GM18526 (cell line): ENCODE measurements around the gene UBE3C.

Experiments used
- POLR2A ChIP-seq: IDR thresholded peaks from 3 replicates; pipeline ENCODE4 v1.6.1; 2011; ENCODE audit not compliant: insufficient read length; ENCODE audit errors: extremely low read depth

The UBE3C gene

DNA sequence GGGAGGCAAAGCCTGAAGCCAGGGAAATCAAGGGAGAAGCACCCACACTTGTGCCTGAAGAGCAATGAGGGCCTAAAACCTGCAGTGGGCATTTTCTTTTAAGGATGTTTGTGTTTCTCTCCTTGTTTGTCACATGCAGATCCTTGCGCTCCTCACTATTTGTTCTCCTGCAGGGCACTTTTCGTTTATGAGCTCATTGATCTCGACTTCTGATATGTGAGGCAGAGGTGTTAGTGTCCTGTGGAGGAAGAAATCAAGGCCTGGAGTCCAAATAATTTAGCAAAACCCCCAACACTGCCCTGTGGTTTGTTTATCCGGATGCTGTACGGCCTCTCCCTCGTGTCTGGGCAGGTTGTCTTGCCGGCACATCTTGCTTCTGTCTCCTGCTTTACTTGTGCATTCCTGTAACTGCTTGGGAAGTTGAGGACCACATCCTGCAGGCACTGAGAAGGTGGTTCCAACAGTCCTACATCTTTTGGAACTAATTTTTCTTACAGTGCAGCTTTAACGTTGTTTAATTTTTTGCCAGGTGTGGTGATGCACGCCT is 13.7 kb downstream of the UBE3C start:
- TF ChIP-seq POLR2A, result no peak

DNA sequence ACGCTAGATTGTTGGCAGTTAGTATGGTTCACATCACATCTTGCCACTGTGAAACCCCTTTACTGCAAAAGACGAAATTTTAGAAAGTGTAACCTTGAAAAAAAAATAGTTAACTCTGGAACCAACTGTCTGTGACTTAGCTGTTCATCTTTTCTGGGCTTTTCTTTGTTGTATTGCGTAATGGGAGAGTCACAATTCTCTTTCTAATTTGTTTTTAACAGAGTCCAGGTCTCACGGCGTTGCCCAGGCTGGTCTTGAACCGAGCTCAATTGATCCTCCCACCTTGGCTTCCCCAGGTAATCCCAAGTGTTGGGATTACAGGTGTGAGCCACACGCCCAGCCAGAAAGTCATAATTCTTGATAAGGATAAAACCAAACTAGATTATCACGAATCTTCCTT is 14.5 kb downstream of the UBE3C start:
- TF ChIP-seq POLR2A, result no peak

DNA sequence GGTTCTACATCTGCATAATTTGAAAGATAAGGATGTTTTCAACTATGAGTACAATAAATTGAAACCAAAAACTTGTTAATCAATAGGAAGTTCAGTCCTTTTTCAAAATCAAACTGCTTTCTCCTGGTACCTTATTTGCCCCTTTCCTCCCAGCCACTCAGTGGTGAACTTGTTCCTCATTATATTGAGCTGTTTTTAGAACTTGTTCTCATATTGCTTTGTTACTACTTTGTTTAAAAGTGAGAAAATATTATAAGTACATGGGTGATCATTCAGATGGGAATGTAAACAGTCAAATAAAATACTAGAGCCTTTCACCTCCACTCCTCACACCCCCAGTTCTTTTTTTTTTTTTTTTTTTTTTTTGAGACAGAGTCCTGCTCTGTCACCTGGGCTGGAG is 17.2 kb downstream of the UBE3C start:
- TF ChIP-seq POLR2A, result no peak

DNA sequence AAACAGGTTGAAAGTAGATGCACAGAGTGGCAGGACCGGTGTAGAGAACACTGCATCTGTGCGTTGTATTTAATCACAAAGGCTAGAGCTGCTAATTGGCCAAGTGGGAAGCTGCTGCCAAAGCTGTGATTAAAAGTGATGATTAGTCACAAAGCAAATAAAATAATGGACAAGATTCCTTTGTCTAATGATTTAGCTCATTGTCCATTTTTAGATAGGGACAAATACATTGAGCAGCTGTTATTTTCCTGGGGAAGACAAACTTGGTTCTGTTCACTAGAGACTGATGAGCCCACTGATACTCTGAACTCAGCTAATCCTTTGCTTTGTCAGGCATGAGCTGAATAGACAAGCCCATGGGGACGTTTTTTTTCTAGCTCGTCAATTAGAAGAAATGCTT is 19.7 kb downstream of the UBE3C start:
- no peak for TF ChIP-seq POLR2A

DNA sequence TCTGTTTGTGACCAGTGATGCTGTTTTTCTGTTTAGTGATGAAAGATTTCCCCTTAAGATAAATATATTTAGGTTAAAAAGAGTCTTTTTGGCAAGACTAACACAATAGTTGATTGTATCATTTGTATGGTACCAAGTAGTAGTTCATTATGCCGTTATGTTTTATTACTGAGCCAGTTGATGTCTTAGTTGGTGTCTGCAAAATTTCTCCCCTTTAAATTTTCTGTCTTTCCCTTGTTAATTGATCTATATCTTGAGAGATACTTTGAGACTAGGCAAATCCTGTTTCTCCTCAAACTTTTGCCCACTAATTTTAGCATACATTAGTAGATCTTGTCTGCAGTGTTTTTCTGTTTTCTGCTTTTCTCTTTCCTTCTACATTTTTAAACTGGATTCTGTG is 21.7 kb downstream of the UBE3C start:
- TF ChIP-seq POLR2A, result no peak

DNA sequence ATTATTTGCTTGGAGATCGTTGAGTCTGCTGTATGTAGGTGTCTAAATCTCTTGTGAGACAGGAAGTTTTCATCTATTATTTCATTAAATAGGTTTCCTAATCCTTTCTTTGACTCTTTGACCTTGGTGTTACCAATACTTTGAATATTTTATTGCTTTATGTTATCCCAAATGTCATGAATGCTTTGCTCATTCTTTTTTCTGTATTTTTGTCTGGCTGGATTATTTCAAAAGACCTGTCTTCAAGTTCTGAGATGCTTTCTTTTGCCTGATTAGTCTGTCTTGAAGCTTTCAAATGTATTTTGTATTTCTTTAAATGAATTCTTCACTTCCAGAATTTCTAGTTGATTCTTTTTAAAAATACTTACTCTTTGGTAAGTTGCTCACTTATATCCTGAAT is 27.3 kb downstream of the UBE3C start:
- TF ChIP-seq POLR2A, result no peak

DNA sequence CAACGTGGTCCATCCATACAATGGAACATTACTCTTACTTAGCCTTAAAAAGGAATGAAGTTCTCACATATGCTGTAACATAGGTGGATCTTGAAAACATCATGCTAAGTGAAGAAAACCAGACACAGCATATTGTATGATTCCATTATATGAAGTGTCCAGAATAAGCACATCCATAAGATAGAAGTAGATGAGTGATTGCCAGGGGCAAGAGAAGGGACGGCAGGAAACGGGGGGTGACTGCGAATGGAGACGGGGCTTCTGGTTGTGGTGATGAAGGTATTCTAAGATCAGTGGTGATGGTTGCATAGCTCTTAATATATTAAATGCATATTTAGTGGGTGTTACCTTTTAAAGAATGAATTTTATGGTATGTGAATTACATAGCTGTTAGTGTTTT is 29.8 kb downstream of the UBE3C start:
- no peak for TF ChIP-seq POLR2A

DNA sequence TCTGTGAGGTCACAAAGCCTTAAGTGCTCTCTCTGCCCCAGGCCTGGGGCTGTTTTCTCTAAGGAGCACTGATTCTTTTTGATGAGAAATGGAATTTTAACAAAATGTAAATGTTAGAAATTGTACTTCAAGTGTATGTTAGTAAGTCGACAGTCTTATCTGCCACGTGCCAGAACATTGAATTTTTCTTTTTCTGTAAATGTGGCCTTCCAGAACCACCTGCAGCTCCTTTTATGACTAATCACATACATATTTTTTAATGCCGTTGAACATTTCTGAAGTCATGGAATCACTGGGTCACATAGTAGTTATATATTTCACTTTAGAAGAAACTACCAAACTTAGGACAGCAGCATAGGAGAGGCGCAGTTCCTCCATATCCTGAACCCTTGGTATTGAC is 38.0 kb downstream of the UBE3C start:
- TF ChIP-seq POLR2A, result no peak

DNA sequence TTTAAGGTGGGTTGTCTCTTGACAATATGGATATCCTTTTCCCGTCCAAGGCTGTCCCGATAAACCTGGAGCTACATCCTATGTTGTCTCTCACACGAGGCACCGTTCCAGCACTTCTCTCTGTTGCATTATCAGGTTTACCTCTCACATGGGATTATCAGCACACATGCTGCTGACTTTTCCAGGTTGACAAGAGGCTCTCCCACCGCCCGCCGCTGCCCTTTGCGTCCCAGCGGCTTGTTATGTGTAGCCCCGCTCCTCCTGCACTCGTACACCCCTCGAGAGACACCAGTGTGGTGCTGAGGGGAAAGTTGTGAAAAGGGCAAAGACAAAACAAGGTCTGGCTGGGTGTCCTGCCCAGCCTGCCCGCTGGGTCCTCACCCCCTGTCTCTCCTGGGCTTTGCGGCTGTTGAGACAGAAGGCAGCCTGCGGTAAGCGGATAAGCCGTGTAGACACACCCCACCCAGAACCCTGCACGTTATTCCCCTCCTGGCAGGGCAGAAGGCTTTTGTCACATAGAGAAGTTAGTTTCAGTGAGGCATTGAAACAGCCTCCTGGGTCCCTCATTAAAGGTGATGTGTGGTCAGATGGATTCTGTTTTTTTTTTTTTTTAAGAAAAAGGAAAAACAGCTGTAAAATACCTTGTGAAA is 38.7 kb downstream of the UBE3C start:
- no peak for TF ChIP-seq POLR2A

DNA sequence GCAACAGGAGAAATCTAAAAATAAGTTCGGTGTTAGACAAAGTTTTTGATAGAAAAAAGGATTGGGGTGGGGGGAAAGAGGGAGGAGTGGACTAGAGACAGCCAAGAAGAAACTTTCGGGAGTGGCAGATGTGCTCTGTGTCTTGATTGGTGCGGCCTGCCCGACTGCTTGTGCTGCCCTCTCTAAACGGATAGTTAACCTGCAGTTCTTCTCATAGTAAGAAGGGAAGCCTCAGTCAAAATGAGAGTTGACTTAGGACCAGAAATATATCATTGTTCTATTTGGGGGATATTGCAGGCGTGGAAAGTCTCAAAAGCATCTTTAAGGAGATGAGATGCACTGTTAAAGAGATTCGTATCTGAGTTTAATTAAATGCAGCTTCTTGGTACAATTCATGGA is 39.3 kb downstream of the UBE3C start:
- no peak for TF ChIP-seq POLR2A

DNA sequence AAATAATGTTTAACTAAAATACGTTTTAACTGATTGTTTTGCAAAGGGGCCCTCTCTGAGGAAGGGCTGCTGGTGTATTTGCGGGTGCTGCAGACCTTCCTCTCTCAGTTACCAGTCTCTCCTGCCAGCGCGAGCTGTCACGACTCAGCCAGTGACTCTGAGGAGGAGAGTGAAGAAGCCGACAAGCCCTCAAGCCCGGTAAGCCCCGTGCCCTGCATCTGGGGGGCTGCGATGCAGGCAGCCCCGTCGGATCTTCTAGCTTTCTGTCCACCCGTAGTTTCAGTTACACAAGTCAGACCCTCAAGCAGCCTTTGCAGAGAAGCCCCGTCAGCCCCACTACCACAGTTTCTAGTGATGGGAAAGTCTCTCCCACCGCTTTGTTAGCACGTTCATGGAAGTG is 45.1 kb downstream of the UBE3C start:
- TF ChIP-seq POLR2A, result no peak

DNA sequence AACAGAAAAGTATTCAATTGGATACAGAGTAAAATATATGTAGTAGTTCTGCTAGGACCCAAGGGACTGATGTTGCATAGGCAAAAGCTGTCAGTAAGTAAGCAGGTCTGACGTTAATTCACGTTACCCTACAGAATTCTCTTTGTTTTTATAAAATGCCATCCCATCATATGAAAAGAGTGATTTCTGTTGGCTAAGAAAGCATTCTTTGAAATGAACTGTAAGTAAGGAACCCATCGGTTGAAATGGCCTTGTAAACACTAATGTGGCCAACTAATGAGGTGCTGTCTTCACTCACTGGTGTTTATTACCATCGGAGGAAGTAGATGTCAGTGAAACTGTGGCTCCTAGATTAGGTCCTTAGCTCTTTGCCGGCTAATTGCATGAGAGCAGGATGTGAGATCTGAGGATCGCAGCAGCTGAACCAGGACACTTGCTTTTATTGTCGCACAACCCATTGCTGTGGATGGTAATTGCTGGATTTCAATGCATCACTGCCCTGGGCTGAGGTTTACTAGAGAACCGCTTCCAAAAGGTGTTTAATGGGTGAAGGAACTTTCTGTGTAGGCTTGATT is 49.5 kb downstream of the UBE3C start:
- TF ChIP-seq POLR2A, result no peak

DNA sequence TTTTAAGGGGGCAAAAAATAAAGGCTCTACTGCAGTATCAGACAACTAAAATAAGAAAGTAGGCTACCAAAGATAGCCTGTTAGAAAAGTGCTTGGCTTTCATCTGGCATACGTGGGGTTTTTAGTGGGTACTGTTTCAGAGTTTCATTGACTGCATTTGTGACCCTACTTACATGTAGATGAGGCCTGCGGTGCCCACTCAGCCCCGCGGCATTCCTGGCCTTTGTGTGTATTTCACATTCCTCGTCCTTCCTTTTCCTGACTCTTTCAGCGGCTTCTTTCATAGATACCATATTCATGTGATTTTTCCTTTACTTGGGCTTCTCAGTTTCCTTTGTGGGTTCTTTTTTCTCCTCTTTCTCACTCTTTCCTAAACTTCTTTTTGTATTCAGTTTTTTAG is 50.7 kb downstream of the UBE3C start:
- no peak for TF ChIP-seq POLR2A

DNA sequence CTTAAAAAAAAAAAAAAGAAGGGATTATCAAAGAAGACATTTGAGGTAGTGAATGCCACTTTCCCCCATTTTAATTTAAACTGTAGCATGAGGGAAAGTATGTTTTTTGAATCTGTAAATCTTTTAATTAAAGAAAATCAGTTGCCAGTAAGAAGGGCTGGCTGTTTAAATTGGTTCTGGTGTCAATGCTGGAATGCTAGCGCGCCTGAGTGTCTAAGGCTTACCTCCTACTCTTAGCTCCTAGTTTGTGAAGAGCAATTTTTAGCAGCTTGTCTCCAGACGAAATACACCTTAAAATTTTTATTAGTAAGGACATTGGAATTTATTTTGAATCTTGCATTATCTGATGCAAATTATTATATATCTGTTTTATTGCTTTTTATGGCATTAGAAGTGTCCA is 54.1 kb downstream of the UBE3C start:
- TF ChIP-seq POLR2A, result no peak

DNA sequence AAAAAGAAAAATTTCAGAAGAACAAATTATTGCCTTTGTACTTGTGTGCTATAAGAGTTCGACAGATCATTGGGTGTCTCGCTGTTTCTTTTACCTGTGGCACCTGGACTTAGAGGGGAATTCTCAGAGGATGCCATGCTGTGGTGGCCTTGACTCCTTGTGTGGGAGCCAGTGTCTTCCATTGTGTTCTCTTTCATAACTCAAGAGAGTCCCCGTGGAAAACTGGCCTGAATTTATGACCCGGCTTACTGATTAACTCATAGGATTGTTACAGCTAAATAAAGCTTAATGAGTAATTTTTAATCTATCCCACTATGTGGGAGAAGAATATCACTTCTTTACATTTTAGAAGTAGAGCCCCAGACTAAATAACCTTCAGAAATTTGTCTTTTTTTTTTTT is 54.5 kb downstream of the UBE3C start:
- TF ChIP-seq POLR2A, result no peak

DNA sequence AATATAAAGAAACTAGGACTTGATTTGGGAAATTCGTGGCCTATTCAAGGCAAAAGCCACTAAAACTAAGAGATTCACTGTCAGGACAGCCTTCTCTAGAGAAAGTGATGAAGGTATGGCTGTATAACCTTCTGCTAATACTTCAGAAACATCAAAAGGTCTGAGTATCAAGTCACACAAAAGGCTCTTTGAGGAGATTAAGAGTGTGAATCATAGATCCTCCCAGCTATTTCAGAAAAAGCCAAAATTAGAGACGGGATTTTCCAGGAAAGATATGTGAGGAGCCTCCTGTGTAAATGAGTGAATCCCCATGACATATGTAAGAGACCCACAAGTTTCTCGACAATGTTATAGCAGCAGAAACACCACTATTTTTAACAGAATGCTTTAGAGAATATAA is 56.2 kb downstream of the UBE3C start:
- TF ChIP-seq POLR2A, result no peak

DNA sequence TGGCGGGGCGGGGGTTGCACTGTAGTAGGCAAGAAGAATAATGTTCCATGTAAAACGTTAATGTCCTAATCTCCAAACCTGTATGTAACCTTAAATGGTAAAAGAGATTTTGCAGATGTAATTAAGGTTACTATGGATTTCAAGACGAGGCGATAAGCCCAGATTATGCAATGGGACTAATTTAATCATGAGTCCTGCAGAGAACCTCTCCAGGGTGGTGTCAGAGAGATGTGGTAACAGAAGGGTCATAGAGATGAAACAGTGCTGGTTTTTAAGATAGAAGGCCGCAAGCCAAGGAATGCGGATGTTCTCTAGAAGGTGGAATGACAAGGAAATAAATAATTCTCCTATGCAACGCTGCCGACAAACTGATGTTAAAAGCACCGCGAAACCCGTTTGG is 57.1 kb downstream of the UBE3C start:
- TF ChIP-seq POLR2A, result no peak
